Mesendoderm (in vitro differentiated cells): ENCODE measurements around the gene MIOS.

Experiments
- DNase-seq: peaks from one replicate; pipeline ENCODE4 v3.0.0; 2013
- H2AK5ac ChIP-seq: 2 replicates; pipeline ENCODE4 v1.6.1; 2013; ENCODE audit warnings: low read length, inconsistent platforms
- H2BK120ac ChIP-seq: 2 replicates; pipeline ENCODE4 v1.6.1; 2013; ENCODE audit warnings: low read depth, mild to moderate bottlenecking, low read length, moderate library complexity, mixed read lengths
- H2BK15ac ChIP-seq: replicated peaks from 2 replicates; pipeline ENCODE4 v1.6.1; 2013; ENCODE audit warnings: low read depth, mild to moderate bottlenecking, moderate library complexity
- H2BK5ac ChIP-seq: 2 replicates; pipeline ENCODE4 v1.6.1; 2013; ENCODE audit warnings: low read length, inconsistent platforms
- H3K18ac ChIP-seq: 2 replicates; pipeline ENCODE4 v1.6.1; 2013; ENCODE audit warnings: mild to moderate bottlenecking, low read length, mixed read lengths
- H3K23ac ChIP-seq: one replicate; pipeline ENCODE4 v1.6.1; 2013; ENCODE audit warnings: low read length
- H3K27ac ChIP-seq: 2 replicates; pipeline ENCODE4 v1.5.1; 2013; ENCODE audit warnings: low read depth, mild to moderate bottlenecking, inconsistent platforms, low read length, moderate library complexity
- H3K27me3 ChIP-seq: 2 replicates; pipeline ENCODE4 v1.6.1; 2013; ENCODE audit warnings: low read length, control low read depth, mild to moderate bottlenecking, inconsistent platforms; ENCODE audit not compliant: insufficient read depth, poor library complexity
- H3K36me3 ChIP-seq: 2 replicates; pipeline ENCODE4 v1.6.1; 2013; ENCODE audit warnings: low read length, inconsistent platforms; ENCODE audit not compliant: control insufficient read depth, insufficient read depth
- H3K4ac ChIP-seq: one replicate; pipeline ENCODE4 v1.6.1; 2013; ENCODE audit warnings: low read depth, mild to moderate bottlenecking, low read length, moderate library complexity
- H3K4me1 ChIP-seq: 2 replicates; pipeline ENCODE4 v1.6.1; 2013; ENCODE audit warnings: low read depth, low read length, inconsistent platforms; ENCODE audit not compliant: control insufficient read depth
- H3K4me2 ChIP-seq: 2 replicates; pipeline ENCODE4 v1.6.1; 2013; ENCODE audit warnings: low read length
- H3K4me3 ChIP-seq: 2 replicates; pipeline ENCODE4 v1.5.1; 2013; ENCODE audit warnings: mild to moderate bottlenecking, low read length
- H3K56ac ChIP-seq: one replicate; pipeline ENCODE4 v1.6.1; 2013; ENCODE audit warnings: low read length
- H3K79me1 ChIP-seq: 2 replicates; pipeline ENCODE4 v1.6.1; 2013; ENCODE audit warnings: low read length, inconsistent platforms
- H3K79me2 ChIP-seq: 2 replicates; pipeline ENCODE4 v1.6.1; 2013; ENCODE audit warnings: mild to moderate bottlenecking, low read length; ENCODE audit not compliant: control insufficient read depth, insufficient read depth
- H3K9ac ChIP-seq: 2 replicates; pipeline ENCODE4 v1.6.1; 2013; ENCODE audit warnings: low read length, inconsistent platforms
- H4K5ac ChIP-seq: one replicate; pipeline ENCODE4 v1.6.1; 2013; ENCODE audit warnings: low read length
- H4K8ac ChIP-seq: one replicate; pipeline ENCODE4 v1.6.1; 2013; ENCODE audit warnings: low read depth, mild to moderate bottlenecking, control low read depth, low read length, moderate library complexity
- WGBS: extraction: QIAGEN DNeasy Blood & Tissue Kit; methylation state at CpG from one replicate; pipeline ENCODE4 v1.1.7; 2013; ENCODE audit warnings: low lambda C conversion rate, missing lambda C conversion rate; ENCODE audit not compliant: insufficient coverage; ENCODE audit errors: extremely low coverage; 5-methylcytosine and 5-hydroxymethylcytosine counted together

Gene MIOS

DNA sequence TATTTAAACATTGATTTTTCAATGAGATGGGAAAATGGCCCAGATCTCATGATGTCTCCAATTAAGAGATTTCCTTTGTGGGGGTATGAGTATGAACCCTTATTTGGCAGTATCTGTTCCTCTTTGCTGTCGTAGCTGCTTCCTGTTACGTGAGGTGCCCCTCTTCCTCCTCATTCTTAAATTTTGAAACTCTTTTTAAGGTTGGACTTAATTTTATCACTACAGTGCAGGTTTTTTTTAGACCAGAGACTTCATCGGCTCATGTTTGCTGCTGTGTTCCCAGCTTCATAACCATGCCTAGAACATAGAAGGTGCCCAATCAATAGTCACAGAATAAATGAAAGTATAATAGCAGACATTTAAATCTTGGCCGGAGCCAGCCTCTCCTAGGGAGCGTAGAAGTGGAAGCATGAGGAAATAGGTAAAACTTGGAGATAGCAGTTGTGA, 2.4 kb downstream of the MIOS start:
- Histone ChIP-seq H3K9ac (no peak overlapping the region), H3K79me1 (peaks cover 14% of the 10 kb centered on the region), H2AK5ac (no peak overlapping the region), H2BK120ac (no peak overlapping the region), H3K56ac (no peak overlapping the region), H3K4me3 (no peak overlapping the region), H3K27me3 (no peaks in the 10 kb centered on the region), H4K8ac (no peak overlapping the region), H3K36me3 (no peaks in the 10 kb centered on the region), H3K4me2 (no peak overlapping the region), H4K5ac (no peak overlapping the region), H2BK15ac (no peak overlapping the region), H3K4ac (no peak overlapping the region), H3K4me1 (peaks cover 4% of the 10 kb centered on the region), H3K23ac (no peak overlapping the region), H3K27ac (no peak overlapping the region), H3K79me2 (peaks cover 35% of the 10 kb centered on the region), H3K18ac (no peak overlapping the region), H2BK5ac (no peak overlapping the region)
- WGBS: no CpG with 5 or more reads among the region's 5 CpGs
- DNase-seq: no peak

GRCh38 chr7:7569615-7570014, 2.9 kb downstream of the MIOS start:
- H3K79me1 ChIP-seq: peaks cover 14% of the 10 kb centered on the region
- no peak overlapping the region for H2AK5ac ChIP-seq
- no peak overlapping the region for H4K5ac ChIP-seq
- H3K36me3 ChIP-seq: no peaks in the 10 kb centered on the region
- H3K4ac ChIP-seq: no peak overlapping the region
- no peak overlapping the region for H2BK120ac ChIP-seq
- H3K4me1 ChIP-seq: peaks cover 4% of the 10 kb centered on the region
- no peaks in the 10 kb centered on the region for H3K27me3 ChIP-seq
- no peak overlapping the region for H3K56ac ChIP-seq
- WGBS: no CpG with 5 or more reads among the region's 3 CpGs
- no peak overlapping the region for H3K4me3 ChIP-seq
- no peak overlapping the region for H2BK5ac ChIP-seq
- H3K4me2 ChIP-seq: no peak overlapping the region
- no peak for DNase-seq
- no peak overlapping the region for H3K9ac ChIP-seq
- no peak overlapping the region for H2BK15ac ChIP-seq
- peaks cover 35% of the 10 kb centered on the region for H3K79me2 ChIP-seq
- H4K8ac ChIP-seq: no peak overlapping the region
- no peak overlapping the region for H3K23ac ChIP-seq
- no peak overlapping the region for H3K18ac ChIP-seq
- H3K27ac ChIP-seq: no peak overlapping the region

DNA sequence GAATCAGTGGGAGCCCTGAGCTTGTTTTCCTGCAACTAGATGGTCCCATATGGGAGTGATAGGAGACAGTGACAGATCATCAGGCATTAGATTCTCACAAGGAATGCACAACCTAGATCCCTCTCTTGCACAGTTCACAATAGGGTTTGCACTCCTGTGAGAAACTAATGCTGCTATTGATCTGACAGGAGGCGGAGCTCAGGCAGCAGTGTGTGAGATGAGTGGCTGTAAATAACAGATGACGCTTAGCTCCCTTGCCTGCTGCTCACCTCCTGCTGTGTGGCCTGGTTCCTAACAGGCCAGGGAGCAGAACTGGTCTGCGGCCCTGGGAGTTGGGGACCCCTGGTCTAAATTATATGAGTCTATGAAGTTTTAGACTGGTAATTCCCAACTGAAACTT, 3.9 kb downstream of the MIOS start:
- no CpG with 5 or more reads among the region's 3 CpGs for WGBS
- Histone ChIP-seq H4K5ac (no peak overlapping the region), H3K4me3 (no peak overlapping the region), H3K9ac (no peak overlapping the region), H3K27ac (no peak overlapping the region), H3K79me2 (peaks cover 35% of the 10 kb centered on the region), H3K4me2 (no peak overlapping the region), H3K23ac (no peak overlapping the region), H3K4me1 (peaks cover 4% of the 10 kb centered on the region), H2BK15ac (no peak overlapping the region), H3K18ac (no peak overlapping the region), H3K36me3 (no peaks in the 10 kb centered on the region), H2AK5ac (no peak overlapping the region), H3K4ac (no peak overlapping the region), H3K56ac (no peak overlapping the region), H2BK120ac (no peak overlapping the region), H2BK5ac (no peak overlapping the region), H4K8ac (no peak overlapping the region), H3K79me1 (peaks cover 14% of the 10 kb centered on the region), H3K27me3 (no peaks in the 10 kb centered on the region)
- no peak for DNase-seq

- DNase-seq: no peak
- Histone ChIP-seq H3K36me3 (no peaks in the 10 kb centered on the region), H2BK120ac (no peak overlapping the region), H3K4me2 (no peak overlapping the region), H2BK5ac (no peak overlapping the region), H4K8ac (no peak overlapping the region), H2BK15ac (no peak overlapping the region), H3K27me3 (no peaks in the 10 kb centered on the region), H3K56ac (no peak overlapping the region), H3K27ac (no peak overlapping the region), H3K79me1 (peaks cover 14% of the 10 kb centered on the region), H3K79me2 (peaks cover 23% of the 10 kb centered on the region), H3K4me3 (no peak overlapping the region), H3K9ac (no peak overlapping the region), H2AK5ac (no peak overlapping the region), H3K18ac (no peak overlapping the region), H4K5ac (no peak overlapping the region), H3K4me1 (no peaks in the 10 kb centered on the region), H3K23ac (no peak overlapping the region), H3K4ac (no peak overlapping the region)
- no CpG with 5 or more reads among the region's 2 CpGs for WGBS
Measured at GRCh38 chr7:7573701-7574100, 7.0 kb downstream of the MIOS start.

DNA sequence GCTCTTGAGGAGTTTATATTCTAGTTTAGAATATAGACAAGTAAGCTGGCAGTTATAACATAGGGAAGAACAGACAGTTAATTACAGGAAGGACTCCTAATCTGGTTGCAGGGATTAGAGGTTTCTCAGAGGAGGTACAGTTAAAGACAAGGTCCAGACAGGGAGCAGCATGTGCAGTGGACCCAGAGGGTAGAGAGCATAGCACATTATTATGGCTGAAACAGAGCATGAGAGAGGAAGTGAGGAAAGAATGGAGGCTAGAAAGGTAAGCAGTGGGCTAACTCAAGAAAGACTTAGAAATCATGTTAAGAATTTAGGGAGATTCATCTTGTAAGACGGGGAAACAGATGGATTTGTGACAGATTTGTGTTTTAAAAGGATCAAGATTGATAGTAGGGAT, 9.7 kb downstream of the MIOS start:
- H4K5ac ChIP-seq: no peak overlapping the region
- H3K23ac ChIP-seq: no peak overlapping the region
- no peak overlapping the region for H3K4me2 ChIP-seq
- no peak for DNase-seq
- no peak overlapping the region for H4K8ac ChIP-seq
- H3K36me3 ChIP-seq: no peaks in the 10 kb centered on the region
- no peak overlapping the region for H3K56ac ChIP-seq
- peaks cover 5% of the 10 kb centered on the region for H3K79me2 ChIP-seq
- H3K27ac ChIP-seq: no peak overlapping the region
- no peak overlapping the region for H2BK15ac ChIP-seq
- no peak overlapping the region for H3K9ac ChIP-seq
- H3K79me1 ChIP-seq: peaks cover 4% of the 10 kb centered on the region
- no peaks in the 10 kb centered on the region for H3K4me1 ChIP-seq
- H2AK5ac ChIP-seq: no peak overlapping the region
- no peak overlapping the region for H2BK120ac ChIP-seq
- no peak overlapping the region for H3K4me3 ChIP-seq
- no CpG with 5 or more reads among the region's 1 CpG for WGBS
- no peak overlapping the region for H2BK5ac ChIP-seq
- no peak overlapping the region for H3K18ac ChIP-seq
- no peaks in the 10 kb centered on the region for H3K27me3 ChIP-seq
- H3K4ac ChIP-seq: no peak overlapping the region

- Histone ChIP-seq H3K9ac (no peak overlapping the region), H3K27ac (no peak overlapping the region), H4K8ac (no peak overlapping the region), H3K23ac (no peak overlapping the region), H3K56ac (no peak overlapping the region), H3K4me3 (no peak overlapping the region), H2BK5ac (no peak overlapping the region), H2BK15ac (no peak overlapping the region), H3K4ac (no peak overlapping the region), H3K18ac (no peak overlapping the region), H4K5ac (no peak overlapping the region), H3K27me3 (no peaks in the 10 kb centered on the region), H2BK120ac (no peak overlapping the region), H3K4me2 (no peak overlapping the region), H3K36me3 (no peaks in the 10 kb centered on the region), H3K79me1 (peaks cover 4% of the 10 kb centered on the region), H2AK5ac (no peak overlapping the region), H3K4me1 (no peaks in the 10 kb centered on the region), H3K79me2 (peaks cover 3% of the 10 kb centered on the region)
- 100% methylated on average over 1 of the region's 1 CpG for WGBS
- DNase-seq: no peak
Measured at GRCh38 chr7:7577888-7578287, 11.2 kb downstream of the MIOS start.
